Mesenchymal stem cell (in vitro differentiated cells and primary cell): ENCODE data around the gene AIPL1.

ENCODE experiments used
- DNase-seq: peaks from one replicate; pipeline ENCODE4 v3.0.0-alpha.2; 2013
- H2AFZ ChIP-seq: one replicate; pipeline ENCODE4 v1.6.1; 2013; ENCODE audit warnings: low read depth, mild to moderate bottlenecking, control low read depth, inconsistent platforms, low read length, moderate library complexity
- H2AK5ac ChIP-seq: 2 replicates; pipeline ENCODE4 v1.6.1; 2013; ENCODE audit warnings: low read length, moderate library complexity, mild to moderate bottlenecking, inconsistent platforms; ENCODE audit not compliant: severe bottlenecking
- H2BK120ac ChIP-seq: one replicate; pipeline ENCODE4 v1.6.1; 2013; ENCODE audit warnings: low read depth, mild to moderate bottlenecking, inconsistent platforms, low read length, moderate library complexity
- H2BK12ac ChIP-seq, 2 experiments: one replicate each; pipeline ENCODE4 v1.6.1; 2013; ENCODE audit warnings: inconsistent platforms in 2 of 2, low read length in 2 of 2, mild to moderate bottlenecking in 2 of 2, moderate library complexity in 2 of 2, control low read depth in 1 of 2
- H2BK15ac ChIP-seq: one replicate; pipeline ENCODE4 v1.6.1; 2013; ENCODE audit warnings: mild to moderate bottlenecking, low read depth, inconsistent platforms; ENCODE audit not compliant: poor library complexity, severe bottlenecking
- H2BK5ac ChIP-seq: 2 replicates; pipeline ENCODE4 v1.6.1; 2013; ENCODE audit warnings: low read depth, mild to moderate bottlenecking, low read length, control low read depth, inconsistent platforms; ENCODE audit not compliant: poor library complexity, severe bottlenecking
- H3K14ac ChIP-seq, 2 experiments: one replicate each; pipeline ENCODE4 v1.6.1; 2013; ENCODE audit warnings: inconsistent platforms in 2 of 2, low read length in 2 of 2, control low read depth in 1 of 2, mild to moderate bottlenecking in 1 of 2, moderate library complexity in 1 of 2
- H3K18ac ChIP-seq, 2 experiments: one replicate each; pipeline ENCODE4 v1.6.1; 2013; ENCODE audit warnings: inconsistent platforms in 2 of 2, low read length in 2 of 2, control low read depth in 1 of 2, low read depth in 1 of 2, mild to moderate bottlenecking in 1 of 2
- H3K23ac ChIP-seq, 2 experiments: one replicate each; pipeline ENCODE4 v1.6.1; 2013; ENCODE audit warnings: inconsistent platforms in 2 of 2, low read length in 2 of 2, mild to moderate bottlenecking in 2 of 2, moderate library complexity in 2 of 2, control low read depth in 1 of 2
- H3K27ac ChIP-seq: 2 replicates; pipeline ENCODE4 v1.5.1; 2013; ENCODE audit warnings: mild to moderate bottlenecking, moderate library complexity, low read length, control low read depth, inconsistent platforms; ENCODE audit not compliant: poor library complexity, severe bottlenecking
- H3K27me3 ChIP-seq, 2 experiments: 2 replicates each; pipeline versions ENCODE4 v1.6.1 to v1.7.0; 2013; ENCODE audit warnings: low read length in 2 of 2, mild to moderate bottlenecking in 2 of 2, moderate library complexity in 2 of 2, control low read depth in 1 of 2, inconsistent platforms in 1 of 2; ENCODE audit not compliant: control insufficient read depth in 1 of 2, insufficient read depth in 1 of 2
- H3K36me3 ChIP-seq, 2 experiments: 2 replicates each; pipeline versions ENCODE4 v1.6.1 to v1.7.0; 2013; ENCODE audit warnings: low read length in 2 of 2, control low read depth in 1 of 2, inconsistent platforms in 1 of 2, low read depth in 1 of 2, mild to moderate bottlenecking in 1 of 2; ENCODE audit not compliant: insufficient read depth in 2 of 2, control insufficient read depth in 1 of 2
- H3K4ac ChIP-seq, 2 experiments: one replicate each; pipeline ENCODE4 v1.6.1; 2013; ENCODE audit warnings: inconsistent platforms in 2 of 2, low read length in 2 of 2, mild to moderate bottlenecking in 2 of 2, moderate library complexity in 2 of 2, control low read depth in 1 of 2, low read depth in 1 of 2
- H3K4me1 ChIP-seq: 2 replicates; pipeline ENCODE4 v1.6.1; 2013; ENCODE audit warnings: low read depth, low read length, control low read depth; ENCODE audit not compliant: control insufficient read depth, insufficient read depth
- H3K4me2 ChIP-seq: 2 replicates; pipeline ENCODE4 v1.6.1; 2013; ENCODE audit warnings: low read length, mild to moderate bottlenecking, inconsistent platforms; ENCODE audit not compliant: poor library complexity, severe bottlenecking
- H3K4me3 ChIP-seq, 2 experiments: 2 replicates each; pipeline versions ENCODE4 v1.5.1 to v1.7.0; 2013; ENCODE audit warnings: low read length in 2 of 2, mild to moderate bottlenecking in 2 of 2, control low read depth in 1 of 2, low read depth in 1 of 2; ENCODE audit not compliant: insufficient read depth in 1 of 2
- H3K79me1 ChIP-seq: replicated peaks from 2 replicates; pipeline ENCODE4 v1.6.1; 2013; ENCODE audit warnings: mild to moderate bottlenecking, control low read depth, low read length, inconsistent platforms; ENCODE audit not compliant: poor library complexity, severe bottlenecking
- H3K9ac ChIP-seq: 2 replicates; pipeline ENCODE4 v1.7.0; 2013; ENCODE audit warnings: mild to moderate bottlenecking, low read length, moderate library complexity
- H3K9me3 ChIP-seq: 2 replicates; pipeline ENCODE4 v1.7.0; 2013; ENCODE audit warnings: mild to moderate bottlenecking, low read length; ENCODE audit not compliant: control insufficient read depth
- H4K8ac ChIP-seq: one replicate; pipeline ENCODE4 v1.6.1; 2013; ENCODE audit warnings: inconsistent platforms, mild to moderate bottlenecking, low read length, moderate library complexity
- H4K91ac ChIP-seq: one replicate; pipeline ENCODE4 v1.6.1; 2013; ENCODE audit warnings: mild to moderate bottlenecking, low read length, inconsistent platforms
- WGBS: methylation state at CpG from one replicate; pipeline ENCODE4 v1.1.7; 2013; ENCODE audit warnings: mixed read lengths; 5-methylcytosine and 5-hydroxymethylcytosine counted together

The AIPL1 gene

GRCh38 chr17:6380915-6381438 lies 53.9 kb downstream of the AIPL1 start:
- Histone ChIP-seq H3K4me1 (no peaks in the 10 kb centered on the region), H3K23ac (no peak overlapping the region), H3K27me3 (peaks cover 9 to 13% of the 10 kb centered on the region in 2 experiments)

GRCh38 chr17:6377906-6378305 lies 57.0 kb downstream of the AIPL1 start:
- Histone ChIP-seq H4K8ac (no peak overlapping the region), H2BK12ac (no peak overlapping the region), H2BK120ac (no peak overlapping the region), H3K14ac (no peak overlapping the region), H2AK5ac (no peak overlapping the region), H3K18ac (no peak overlapping the region), H3K23ac (no peak overlapping the region), H3K4me2 (no peak overlapping the region), H3K27ac (no peak overlapping the region), H3K9ac (no peak overlapping the region), H2BK15ac (no peak overlapping the region), H2AFZ (no peak overlapping the region), H3K4me3 (no peak overlapping the region), H3K36me3 (no peaks in the 10 kb centered on the region), H3K9me3 (peaks cover 21% of the 10 kb centered on the region), H3K4ac (no peak overlapping the region), H4K91ac (no peak overlapping the region), H3K79me1 (no peaks in the 10 kb centered on the region), H3K4me1 (peaks cover 7% of the 10 kb centered on the region), H2BK5ac (no peak overlapping the region), H3K27me3 (peaks cover 6 to 13% of the 10 kb centered on the region in 2 experiments)
- no peak for DNase-seq
- WGBS, result 40% methylated on average over 1 of the region's 3 CpGs

More at GRCh38 chr17:6380915-6381438, 53.9 kb downstream of the AIPL1 start:
- Histone ChIP-seq H3K27ac (no peak overlapping the region), H3K9ac (no peak overlapping the region), H3K14ac (no peak overlapping the region), H2BK12ac (no peak overlapping the region), H2AK5ac (no peak overlapping the region), H3K9me3 (peaks cover 21% of the 10 kb centered on the region), H3K79me1 (no peaks in the 10 kb centered on the region), H2BK15ac (no peak overlapping the region), H3K36me3 (no peaks in the 10 kb centered on the region), H2BK120ac (no peak overlapping the region), H3K4ac (no peak overlapping the region), H2BK5ac (no peak overlapping the region), H2AFZ (no peak overlapping the region), H3K18ac (no peak overlapping the region), H3K4me3 (no peak overlapping the region), H4K91ac (no peak overlapping the region), H3K4me2 (no peak overlapping the region), H4K8ac (no peak overlapping the region)
- peak; percentile 23 for DNase-seq
- WGBS, result 84% methylated on average over 3 of the region's 6 CpGs

GRCh38 chr17:6376931-6377361 lies 58.0 kb downstream of the AIPL1 start:
- no peak overlapping the region for H4K8ac ChIP-seq
- no peak overlapping the region for H3K4me3 ChIP-seq
- WGBS, result 68% methylated on average over 11 of the region's 11 CpGs
- no peak overlapping the region for H2AK5ac ChIP-seq
- H2BK5ac ChIP-seq, result no peak overlapping the region
- no peak overlapping the region for H3K18ac ChIP-seq
- H3K9me3 ChIP-seq, result peaks cover 21% of the 10 kb centered on the region
- no peak overlapping the region for H3K9ac ChIP-seq
- no peak overlapping the region for H2AFZ ChIP-seq
- H2BK120ac ChIP-seq, result no peak overlapping the region
- no peak overlapping the region for H3K4me2 ChIP-seq
- DNase-seq, result no peak
- no peak overlapping the region for H2BK15ac ChIP-seq
- no peaks in the 10 kb centered on the region for H3K36me3 ChIP-seq
- H3K27me3 ChIP-seq, result peaks cover 6 to 17% of the 10 kb centered on the region in 2 experiments
- no peak overlapping the region for H3K14ac ChIP-seq
- H2BK12ac ChIP-seq, result no peak overlapping the region
- no peak overlapping the region for H4K91ac ChIP-seq
- H3K79me1 ChIP-seq, result no peaks in the 10 kb centered on the region
- H3K4me1 ChIP-seq, result peaks cover 7% of the 10 kb centered on the region
- no peak overlapping the region for H3K23ac ChIP-seq
- no peak overlapping the region for H3K27ac ChIP-seq
- H3K4ac ChIP-seq, result no peak overlapping the region

- H2BK15ac ChIP-seq, result no peak overlapping the region
- no peak overlapping the region for H2AFZ ChIP-seq
- no peak overlapping the region for H2BK12ac ChIP-seq
- H3K18ac ChIP-seq, result peak overlapping the region in 1 of 2 experiments; percentile 70
- no peak overlapping the region for H3K4me3 ChIP-seq
- H3K9me3 ChIP-seq, result peaks cover 21% of the 10 kb centered on the region
- H3K4me2 ChIP-seq, result no peak overlapping the region
- H3K23ac ChIP-seq, result no peak overlapping the region
- H3K27me3 ChIP-seq, result peaks cover 6 to 17% of the 10 kb centered on the region in 2 experiments
- H2AK5ac ChIP-seq, result no peak overlapping the region
- H4K8ac ChIP-seq, result no peak overlapping the region
- H2BK120ac ChIP-seq, result no peak overlapping the region
- H2BK5ac ChIP-seq, result no peak overlapping the region
- H3K36me3 ChIP-seq, result no peaks in the 10 kb centered on the region
- no peak overlapping the region for H3K27ac ChIP-seq
- peaks cover 7% of the 10 kb centered on the region for H3K4me1 ChIP-seq
- H3K9ac ChIP-seq, result no peak overlapping the region
- no peaks in the 10 kb centered on the region for H3K79me1 ChIP-seq
- peak; percentile 90 for DNase-seq
- no peak overlapping the region for H3K14ac ChIP-seq
- H4K91ac ChIP-seq, result no peak overlapping the region
- WGBS, result 16% methylated on average over 14 of the region's 14 CpGs
- no peak overlapping the region for H3K4ac ChIP-seq
Observed at GRCh38 chr17:6374761-6375312, 60.1 kb downstream of the AIPL1 start.
